GM10847 (cell line): ENCODE measurements around the gene ATP11A.

ENCODE experiments used
- POLR2A ChIP-seq: IDR thresholded peaks from 2 replicates; pipeline ENCODE4 v1.6.1; 2011; ENCODE audit not compliant: insufficient read length; ENCODE audit errors: extremely low read depth

Gene ATP11A

DNA sequence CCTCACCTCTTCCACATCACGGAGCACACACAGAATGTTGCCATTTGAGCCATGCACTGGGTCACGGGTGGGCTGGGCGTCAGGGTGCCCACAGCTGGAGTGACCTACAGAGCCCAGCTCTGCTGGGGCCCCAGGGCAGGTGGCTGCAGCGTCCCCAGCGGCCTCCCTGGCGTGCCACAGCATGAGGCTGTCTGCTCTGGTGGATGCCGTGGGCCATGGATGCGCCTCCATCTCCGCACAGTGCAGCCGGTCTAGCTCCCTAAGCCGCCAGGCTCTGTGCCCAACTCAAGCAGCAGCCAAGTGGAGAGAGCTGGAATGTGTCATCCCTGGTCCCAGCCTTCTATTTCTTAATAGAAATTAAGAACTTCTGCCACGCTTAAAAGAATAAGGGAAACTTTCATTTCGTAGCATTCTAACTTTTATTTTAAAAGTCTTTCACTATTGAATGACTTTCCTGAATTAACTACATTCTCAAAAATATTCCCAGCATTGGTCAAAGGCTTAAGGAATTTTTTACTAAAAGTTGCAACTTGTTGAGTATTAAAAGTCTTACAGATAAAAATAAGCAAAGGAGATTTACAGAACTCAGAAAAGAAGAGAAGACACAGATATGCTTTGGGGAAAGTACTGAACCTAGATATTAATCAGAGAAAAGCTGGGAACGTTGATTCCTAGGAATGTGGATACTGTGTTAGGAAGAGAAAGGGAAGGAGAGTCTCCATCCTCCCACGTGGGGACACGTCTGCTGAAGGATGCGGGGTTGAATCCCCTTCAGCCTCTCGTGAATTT is 59.3 kb downstream of the ATP11A start:
- no peak for TF ChIP-seq POLR2A

- TF ChIP-seq POLR2A = no peak
These were observed 60.7 kb downstream of the ATP11A start for GRCh38 chr13:112750570-112750969.

GRCh38 chr13:112751617-112752016 is 61.8 kb downstream of the ATP11A start:
- TF ChIP-seq POLR2A = no peak

DNA sequence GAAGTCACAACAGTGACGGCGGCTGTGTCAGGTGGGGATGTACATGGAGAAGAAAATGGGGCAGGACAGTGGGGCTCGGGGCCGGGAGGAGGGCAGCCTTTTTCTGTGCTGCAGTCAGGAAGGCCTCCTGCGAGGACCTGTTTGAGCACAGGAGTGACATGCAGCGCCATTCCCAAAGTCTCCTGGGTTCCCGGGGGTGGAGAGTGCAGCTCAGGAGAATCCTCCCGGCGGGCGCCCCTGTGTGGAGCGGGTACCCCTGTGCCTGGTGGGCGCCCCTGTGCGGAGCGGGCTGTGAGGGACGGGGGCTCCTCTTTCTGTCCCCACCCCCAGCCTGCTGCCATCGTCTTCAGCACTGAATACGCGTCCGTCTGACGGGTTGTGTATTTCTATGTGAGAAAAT is 62.4 kb downstream of the ATP11A start:
- TF ChIP-seq POLR2A = no peak

DNA sequence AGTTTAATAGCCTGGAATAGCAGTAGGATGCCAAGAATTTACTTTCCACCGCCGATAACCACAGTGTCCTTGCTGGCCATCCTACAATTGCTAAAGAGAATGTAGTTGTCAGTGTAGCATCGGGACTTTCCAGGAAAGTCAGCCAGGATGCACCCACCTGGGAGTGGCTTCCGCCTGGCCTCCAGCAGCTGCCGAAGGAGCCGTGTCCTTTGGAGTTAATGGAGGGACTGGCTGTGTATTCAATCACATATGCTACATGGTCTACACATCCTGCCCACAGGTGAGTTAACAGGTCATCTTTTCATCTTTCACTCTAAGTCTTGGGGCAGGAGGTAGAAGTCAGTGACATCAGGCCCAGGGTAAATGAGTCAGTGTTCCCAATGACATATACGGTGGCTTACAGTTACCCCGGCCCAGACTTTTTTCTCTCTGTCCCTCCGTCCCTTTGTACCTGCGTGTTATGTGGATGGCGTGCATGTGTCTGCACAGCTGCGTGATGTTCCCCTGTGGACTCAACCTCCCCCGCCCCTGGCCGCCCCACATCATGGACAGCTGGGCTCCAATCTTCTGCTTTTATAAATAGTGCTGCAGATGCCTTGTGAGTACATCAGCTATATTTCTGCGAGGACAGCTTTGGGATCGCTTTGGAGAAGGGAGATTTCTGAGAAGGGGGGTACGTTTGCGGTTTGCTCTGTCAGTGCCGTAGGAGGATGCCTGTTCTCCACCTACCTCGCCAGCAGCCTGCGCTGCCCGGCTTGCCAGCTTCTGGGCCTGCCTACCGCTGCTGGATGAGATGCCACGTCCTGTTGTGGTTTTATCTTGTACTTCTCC is 63.1 kb downstream of the ATP11A start:
- TF ChIP-seq POLR2A = no peak

- TF ChIP-seq POLR2A = no peak
These were observed 64.0 kb downstream of the ATP11A start for GRCh38 chr13:112753833-112754232.

- no peak for TF ChIP-seq POLR2A
These were observed 64.6 kb downstream of the ATP11A start for GRCh38 chr13:112754281-112755025.

GRCh38 chr13:112755331-112755730 is 65.5 kb downstream of the ATP11A start:
- TF ChIP-seq POLR2A = no peak

GRCh38 chr13:112756081-112756480 is 66.2 kb downstream of the ATP11A start:
- no peak for TF ChIP-seq POLR2A

DNA sequence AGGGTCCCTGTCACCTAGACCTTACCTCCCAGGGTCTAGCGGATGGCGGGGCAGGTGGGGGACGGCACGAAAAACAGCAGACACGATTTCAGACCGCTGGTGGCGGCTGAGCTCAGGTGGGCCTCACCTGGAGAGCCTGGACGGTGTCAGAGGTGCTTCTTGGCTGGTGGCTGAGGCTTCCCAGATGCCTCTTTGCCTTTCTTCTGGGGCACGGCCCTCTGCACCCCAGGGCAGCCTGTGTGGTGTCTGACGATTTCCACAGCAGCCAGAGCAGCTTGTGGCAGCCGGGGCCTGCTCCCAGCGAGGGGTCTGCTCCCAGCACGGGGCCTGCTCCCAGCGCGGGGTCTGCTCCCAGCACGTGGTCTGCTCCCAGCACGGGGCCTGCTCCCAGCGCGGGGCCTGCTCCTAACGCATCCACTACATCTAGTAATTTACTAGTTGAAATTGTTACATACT is 66.7 kb downstream of the ATP11A start:
- no peak for TF ChIP-seq POLR2A

DNA sequence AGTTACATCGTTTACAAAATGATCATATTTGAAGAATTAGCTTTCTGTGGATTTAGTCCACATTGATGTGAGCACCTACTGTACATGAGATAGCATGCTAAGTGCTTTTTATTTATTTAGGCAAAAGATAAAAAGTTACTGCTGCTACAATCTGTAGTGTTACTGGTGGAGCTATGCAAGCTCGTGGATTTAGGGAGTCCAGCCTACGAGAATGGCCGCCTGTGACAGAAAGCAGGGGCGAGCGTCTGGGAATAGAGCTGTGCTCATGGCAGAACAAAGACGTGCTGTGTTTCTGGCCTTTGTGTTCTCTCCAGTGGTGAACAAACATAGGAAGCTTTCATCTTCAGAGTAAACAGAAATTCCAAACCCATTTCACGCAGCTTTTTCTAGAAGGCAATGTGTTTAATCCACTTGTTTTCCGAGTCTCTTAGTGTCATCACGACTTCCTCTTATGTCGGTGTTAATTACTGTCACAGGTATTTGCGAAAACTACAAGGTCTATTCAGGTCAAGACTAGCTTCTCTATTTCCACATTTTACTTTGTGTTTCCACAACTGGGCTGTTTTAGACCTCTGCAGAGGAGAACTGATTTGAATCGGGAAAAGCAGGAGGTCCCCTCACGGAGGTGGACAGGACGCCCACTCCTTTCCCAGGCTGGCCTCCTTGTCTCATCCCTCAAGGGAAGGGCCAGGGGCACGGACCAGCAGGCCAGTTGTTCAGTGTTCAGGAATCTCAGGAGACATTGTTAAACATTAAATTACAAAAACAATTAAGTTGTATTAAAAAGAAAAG is 67.3 kb downstream of the ATP11A start:
- no peak for TF ChIP-seq POLR2A

- no peak for TF ChIP-seq POLR2A
These were observed 67.9 kb downstream of the ATP11A start for GRCh38 chr13:112757759-112758086.

DNA sequence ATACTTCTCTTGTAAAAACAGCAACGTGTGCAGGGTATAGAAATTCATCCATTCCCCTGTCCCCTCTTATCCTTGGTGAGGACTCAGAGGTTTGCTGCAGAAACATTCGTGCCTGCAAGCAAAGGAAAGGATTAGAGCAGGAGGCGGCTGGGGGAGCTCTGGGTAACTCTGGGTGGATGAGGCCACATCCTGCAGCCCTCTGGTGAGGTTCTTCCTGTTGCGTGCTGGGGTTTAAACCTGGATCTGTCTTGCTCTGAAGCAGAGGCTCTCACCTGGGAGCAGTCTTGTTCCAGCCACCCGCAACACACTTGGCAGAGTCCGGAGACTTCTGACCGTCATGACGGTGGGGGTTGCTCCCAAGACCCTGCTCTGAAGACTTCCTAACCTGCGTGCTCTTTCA is 69.2 kb downstream of the ATP11A start:
- TF ChIP-seq POLR2A = no peak

DNA sequence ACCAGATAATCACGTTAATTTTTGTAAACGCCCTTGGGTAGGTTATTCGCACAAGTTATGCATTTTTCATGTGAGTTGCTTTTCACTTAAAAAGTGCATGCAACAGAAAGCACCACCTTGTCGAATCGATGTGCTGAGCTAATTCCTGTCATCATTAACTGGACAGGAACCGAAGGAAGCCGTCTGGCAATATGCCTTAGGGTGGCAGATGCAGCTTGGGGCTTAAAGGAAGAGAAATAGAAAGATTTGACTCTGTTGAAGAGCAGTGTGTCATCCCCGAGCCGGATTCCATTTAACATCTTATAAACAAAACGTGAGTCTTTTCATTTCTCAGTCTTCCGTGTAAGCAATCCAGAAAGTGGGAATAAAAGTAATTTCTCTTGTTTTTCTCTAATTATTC is 70.0 kb downstream of the ATP11A start:
- no peak for TF ChIP-seq POLR2A

DNA sequence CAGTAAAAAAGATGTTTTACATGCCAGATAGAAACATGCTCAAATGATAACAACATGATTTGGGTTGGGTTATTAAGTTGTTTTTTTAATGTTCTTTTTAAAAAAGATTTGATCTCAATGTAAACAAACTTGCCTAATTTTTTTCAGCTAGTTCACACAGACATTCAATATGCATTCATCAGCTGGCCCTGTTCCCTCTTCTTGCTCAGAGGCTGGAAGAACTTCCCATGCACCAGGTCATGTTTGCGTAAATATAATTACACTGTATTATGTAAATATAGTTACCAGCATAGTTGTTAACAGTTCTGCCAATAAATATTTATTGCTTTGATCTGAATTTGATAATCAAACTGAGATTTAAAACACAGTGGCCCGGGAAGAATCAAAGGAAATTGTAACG is 70.6 kb downstream of the ATP11A start:
- no peak for TF ChIP-seq POLR2A

DNA sequence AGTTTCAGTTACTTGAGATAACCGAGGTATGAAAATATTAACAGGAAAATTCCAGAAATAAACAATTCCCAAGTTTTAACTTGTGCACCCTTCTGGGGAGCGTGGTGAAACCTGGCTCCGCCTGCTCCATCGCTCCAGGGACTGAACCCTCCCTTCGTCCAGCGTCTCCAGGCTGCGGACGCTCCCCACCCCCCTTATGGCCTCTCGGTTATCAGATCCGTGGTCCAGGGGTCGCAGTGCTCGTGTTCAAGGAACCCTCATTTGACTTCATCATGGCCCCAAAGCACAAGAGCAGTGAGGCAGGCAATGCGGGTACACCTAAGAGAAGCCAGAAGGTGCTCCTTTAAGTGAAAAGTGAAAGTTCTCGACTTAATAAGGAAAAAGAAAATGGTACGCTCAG is 71.1 kb downstream of the ATP11A start:
- TF ChIP-seq POLR2A = no peak
